ENCODE measurements around the gene PGPEP1. TPM values are rescaled to one million over a fixed set of nuclear protein-coding genes. Genes with fewer than 3 reads are reported as not detected.

Gene PGPEP1
- total RNA-seq, 1 donor = 27.2 TPM

- TF ChIP-seq CTCF (IDR thresholded peaks at IDR 0.05; ENCODE audit: insufficient read depth, low read length) = no peak
- no peak overlapping the region for H3K4me3 ChIP-seq (ENCODE audit: low read depth, low read length)
- DNase-seq (ENCODE audit: low read depth) = no peak
Observed at GRCh38 chr19:18412610-18413239, 72.3 kb downstream of the PGPEP1 start.

- peak overlapping the region; percentile 58 for H3K4me3 ChIP-seq (ENCODE audit: low read depth, low read length)
- DNase-seq (ENCODE audit: low read depth) = no peak
- no peak for TF ChIP-seq CTCF (IDR thresholded peaks at IDR 0.05; ENCODE audit: insufficient read depth, low read length)
Observed at GRCh38 chr19:18414504-18415177, 74.2 kb downstream of the PGPEP1 start.

GRCh38 chr19:18415178-18415867, 74.9 kb downstream of the PGPEP1 start:
- DNase-seq (ENCODE audit: low read depth) = peak; percentile 87
- TF ChIP-seq CTCF (IDR thresholded peaks at IDR 0.05; ENCODE audit: insufficient read depth, low read length) = no peak
- peak overlapping the region; percentile 58 for H3K4me3 ChIP-seq (ENCODE audit: low read depth, low read length)

- TF ChIP-seq CTCF (IDR thresholded peaks at IDR 0.05; ENCODE audit: insufficient read depth, low read length) = no peak
- peak; percentile 83 for DNase-seq (ENCODE audit: low read depth)
- peak overlapping the region; percentile 50 for H3K4me3 ChIP-seq (ENCODE audit: low read depth, low read length)
Observed at GRCh38 chr19:18416778-18417249, 76.4 kb downstream of the PGPEP1 start.

- peak overlapping the region; percentile 50 for H3K4me3 ChIP-seq (ENCODE audit: low read depth, low read length)
- DNase-seq (ENCODE audit: low read depth) = peak; percentile 72
- TF ChIP-seq CTCF (IDR thresholded peaks at IDR 0.05; ENCODE audit: insufficient read depth, low read length) = no peak
Observed at GRCh38 chr19:18417250-18418028, 77.0 kb downstream of the PGPEP1 start.

- peak; percentile 20 for DNase-seq (ENCODE audit: low read depth)
- H3K4me3 ChIP-seq (ENCODE audit: low read depth, low read length) = peak overlapping the region; percentile 42
Observed at GRCh38 chr19:18418029-18418482, 77.7 kb downstream of the PGPEP1 start.

More at GRCh38 chr19:18418029-18418482, 77.7 kb downstream of the PGPEP1 start:
- no peak for TF ChIP-seq CTCF (IDR thresholded peaks at IDR 0.05; ENCODE audit: insufficient read depth, low read length)
